Activated CD4-positive, alpha-beta T cell treated with anti-CD3 and anti-CD28 coated beads for 36 hours (primary cell): ENCODE measurements around the gene B9D1. TPM values are rescaled to one million over a fixed set of nuclear protein-coding genes. Genes with fewer than 3 reads are reported as not detected.

Experiments
- ATAC-seq: fragments of 200-7000 bp; cut with Tn5 transposase; one replicate; pipeline ENCODE4 v1.10.0; 2021; ENCODE audit warnings: mild to moderate bottlenecking, moderate library complexity
- CTCF ChIA-PET: fragments of 350-600 bp; sonication (Branson Sonifier 250); formaldehyde crosslinking; loops from one replicate; lab custom pipeline; 2021; ENCODE audit warnings: antibody characterized with exemption; lab: Charles Lee
- POLR2A ChIA-PET: fragments of 350-600 bp; sonication (Branson Sonifier 250); formaldehyde crosslinking; loops from one replicate; lab custom pipeline; 2021; ENCODE audit warnings: antibody characterized with exemption, inconsistent platforms; lab: Charles Lee
- DNase-seq: peaks from one replicate; pipeline ENCODE4 v3.0.0-alpha.2; 2020
- H3K27ac Mint-ChIP-seq: one replicate; pipeline ENCODE4 v1.8.0; 2021; ENCODE audit warnings: mixed read lengths
- H3K27me3 Mint-ChIP-seq: one replicate; pipeline ENCODE4 v1.8.0; 2021; ENCODE audit warnings: mixed read lengths
- H3K36me3 Mint-ChIP-seq: one replicate; pipeline ENCODE4 v1.8.0; 2021; ENCODE audit warnings: low read depth, mixed read lengths
- H3K4me1 Mint-ChIP-seq: one replicate; pipeline ENCODE4 v1.8.0; 2021; ENCODE audit warnings: mixed read lengths
- H3K4me3 Mint-ChIP-seq: one replicate; pipeline ENCODE4 v1.8.0; 2021; ENCODE audit warnings: mild to moderate bottlenecking, moderate library complexity, mixed read lengths
- H3K9me3 Mint-ChIP-seq: one replicate; pipeline ENCODE4 v1.8.0; 2021; ENCODE audit warnings: low read depth, mixed read lengths
- intact Hi-C, 2 experiments: fragments of 100-400 bp; cut with DNase I in 1 of 2; cut with micrococcal nuclease in 1 of 2; formaldehyde crosslinking; loops; one replicate each; pipeline versions ENCODE4 v1.14.2 to v1.15.1; 2022 to 2024; cut with DNase I, micrococcal nuclease
- microRNA-seq: library from miRNA; unstranded; fragments of <30 nt; microRNA quantifications from one replicate; pipeline ENCODE4 v1.2.0, GENCODE V29; 2021; ENCODE audit warnings: borderline replicate concordance
- total RNA-seq, 2 experiments: library from RNA; stranded (reverse); gene quantifications; one replicate each; pipeline ENCODE4 v1.2.3, GENCODE V29; 2021

B9D1 gene
- total RNA-seq, 2 experiments from 2014 or later = 7.4 to 7.8 TPM

DNA sequence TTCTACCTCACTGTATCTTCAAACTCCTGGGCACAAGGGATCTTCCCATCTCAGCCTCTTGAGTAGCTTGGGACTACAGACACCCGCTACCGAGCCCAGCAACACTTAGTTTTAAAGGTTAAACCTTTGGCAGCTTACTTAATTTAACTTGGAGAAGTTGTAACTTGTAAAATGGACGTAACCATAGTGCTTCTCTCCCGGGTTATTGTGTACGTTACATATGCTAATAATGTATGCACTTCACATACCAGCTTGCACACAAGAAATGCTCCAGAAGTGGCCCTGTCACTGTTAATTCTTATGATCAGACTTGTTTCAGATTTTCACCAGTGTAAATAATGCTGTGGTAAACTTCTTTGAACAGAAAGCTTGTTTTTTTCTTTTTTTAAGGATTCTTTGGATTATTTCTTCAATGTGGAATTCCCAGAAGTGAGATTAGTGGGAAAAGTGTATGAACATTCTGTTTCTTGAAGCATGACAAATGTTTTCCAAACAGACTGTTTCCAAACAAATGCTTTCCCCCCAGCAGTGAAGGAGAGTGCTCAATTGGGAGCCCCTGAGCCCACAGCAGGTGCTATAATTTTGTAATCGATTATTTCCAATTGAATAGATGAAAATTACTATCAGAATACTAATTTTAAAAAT lies 63.8 kb downstream of the B9D1 start:
- Mint-ChIP-seq H3K27me3 (peaks cover 3% of the 10 kb centered on the region), H3K9me3 (no peaks in the 10 kb centered on the region), H3K27ac (no peak overlapping the region), H3K36me3 (no peaks in the 10 kb centered on the region), H3K4me3 (no peak overlapping the region), H3K4me1 (no peaks in the 10 kb centered on the region)
- ChIA-PET POLR2A (interaction anchor here (0.6 kb wide), 1 partner anchor 446 kb away, joined by 3 read pairs; no protein-coding TSS in a partner anchor), CTCF (interaction anchor here (1.1 to 1.2 kb wide), 2 partner anchors 40 to 136 kb away, joined by 4 to 5 read pairs; no protein-coding TSS in a partner anchor)
- ATAC-seq = no peak
- intact Hi-C loops = no loop called here
- no peak for DNase-seq

- ATAC-seq (no peak), DNase-seq (no peak)
- H3K36me3 Mint-ChIP-seq = no peaks in the 10 kb centered on the region
- no peak overlapping the region for H3K4me3 Mint-ChIP-seq
- ChIA-PET CTCF (no interaction called here), POLR2A (interaction anchor here (0.7 kb wide), 1 partner anchor 12 kb away, joined by 3 read pairs; no protein-coding TSS in a partner anchor)
- intact Hi-C loops = no loop called here
- peaks cover 3% of the 10 kb centered on the region for H3K27me3 Mint-ChIP-seq
- H3K9me3 Mint-ChIP-seq = no peaks in the 10 kb centered on the region
- no peak overlapping the region for H3K27ac Mint-ChIP-seq
- no peaks in the 10 kb centered on the region for H3K4me1 Mint-ChIP-seq
Measured at GRCh38 chr17:19296786-19297778, 65.4 kb downstream of the B9D1 start.

DNA sequence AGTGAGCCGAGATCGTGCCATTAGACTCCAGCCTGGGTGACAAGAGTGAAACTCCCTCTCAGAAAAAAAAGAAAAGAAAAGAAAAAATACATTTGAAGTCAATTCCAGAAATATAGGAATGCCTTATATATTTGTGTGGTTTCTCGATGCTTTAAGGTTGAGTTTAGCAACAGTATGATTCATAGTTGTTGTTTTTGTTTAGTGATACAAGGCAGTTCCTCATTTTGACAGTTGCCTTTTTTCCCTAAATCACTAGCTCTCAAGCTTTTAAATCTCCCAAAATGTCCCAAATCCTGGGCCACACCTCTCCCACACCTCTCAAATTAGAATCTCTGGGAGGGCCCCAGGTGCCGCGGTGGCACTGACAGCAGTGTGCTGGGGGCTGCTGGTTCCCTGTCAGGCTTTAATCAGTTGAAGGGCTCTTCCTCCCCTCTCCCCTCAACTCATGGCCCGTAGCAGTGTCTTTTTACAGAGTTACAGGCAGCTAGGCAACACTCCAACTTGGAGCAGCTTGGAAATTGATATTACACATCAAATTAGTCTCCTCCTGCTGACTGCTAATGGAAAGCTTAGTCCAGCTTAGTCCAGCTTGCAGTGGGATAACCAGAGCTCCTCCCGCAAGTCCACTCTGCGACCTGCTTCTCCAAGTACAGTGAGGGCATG lies 66.9 kb downstream of the B9D1 start:
- no peak overlapping the region for H3K27ac Mint-ChIP-seq
- CTCF ChIA-PET = no interaction called here
- POLR2A ChIA-PET = no interaction called here
- ATAC-seq = no peak
- no peaks in the 10 kb centered on the region for H3K9me3 Mint-ChIP-seq
- H3K27me3 Mint-ChIP-seq = peaks cover 7% of the 10 kb centered on the region
- H3K4me1 Mint-ChIP-seq = no peaks in the 10 kb centered on the region
- no peak for DNase-seq
- H3K36me3 Mint-ChIP-seq = no peaks in the 10 kb centered on the region
- intact Hi-C loops = no loop called here
- H3K4me3 Mint-ChIP-seq = no peak overlapping the region

DNA sequence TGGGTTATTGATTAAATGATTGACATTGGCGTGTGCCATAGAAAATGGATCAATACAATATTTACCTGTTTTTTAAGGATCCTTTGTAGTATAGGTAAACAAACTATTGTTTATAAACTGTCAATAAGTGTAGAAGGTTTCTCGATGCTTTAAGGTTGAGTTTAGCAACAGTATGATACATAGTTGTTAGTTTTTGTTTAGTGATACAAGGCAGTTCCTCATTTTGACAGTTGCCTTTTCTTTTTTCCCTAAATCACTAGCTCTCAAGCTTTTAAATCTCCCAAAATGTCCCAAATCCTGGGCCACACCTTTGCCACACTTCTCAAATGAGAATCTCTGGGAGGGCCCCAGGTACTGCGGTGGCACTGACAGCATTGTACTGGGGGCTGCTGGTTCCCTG lies 68.1 kb downstream of the B9D1 start:
- Mint-ChIP-seq H3K27me3 (peaks cover 8% of the 10 kb centered on the region), H3K4me3 (no peak overlapping the region), H3K27ac (no peak overlapping the region), H3K36me3 (no peaks in the 10 kb centered on the region), H3K4me1 (no peaks in the 10 kb centered on the region), H3K9me3 (no peaks in the 10 kb centered on the region)
- CTCF ChIA-PET = no interaction called here
- POLR2A ChIA-PET = no interaction called here
- ATAC-seq (no peak), DNase-seq (no peak)
- intact Hi-C loops = no loop called here

Small RNA genes lying within 50 kb of the gene (microRNA-seq; reads per million reads assigned to microRNA genes)
- gene MIR1180 = 294 reads per million, percentile 75 among the genes with 10 or more reads in this experiment

Other genes starting within 250 kb of the B9D1 start
- 1 to 10 TPM; 2.9 to 4.0 TPM for gene GRAPL, start 235.1 kb downstream of the B9D1 start, total RNA-seq
- gene EPN2, start 125.4 kb downstream of the B9D1 start, total RNA-seq = 1 to 10 TPM; 6.8 to 8.2 TPM
- gene MAPK7, start 15.8 kb upstream of the B9D1 start, total RNA-seq = 10 to 100 TPM; 19.0 to 20.8 TPM
- gene MFAP4, start 24.5 kb upstream of the B9D1 start, total RNA-seq = not detected
- under 1 TPM; 0.26 to 0.55 TPM for gene RNF112, start 48.5 kb upstream of the B9D1 start, total RNA-seq
- gene SLC47A1, start 171.1 kb upstream of the B9D1 start, total RNA-seq = under 1 TPM in 1 of 2 experiments, not detected in 1; 0.25 TPM